Measurements from ENCODE around the gene PTPN5.

DNA sequence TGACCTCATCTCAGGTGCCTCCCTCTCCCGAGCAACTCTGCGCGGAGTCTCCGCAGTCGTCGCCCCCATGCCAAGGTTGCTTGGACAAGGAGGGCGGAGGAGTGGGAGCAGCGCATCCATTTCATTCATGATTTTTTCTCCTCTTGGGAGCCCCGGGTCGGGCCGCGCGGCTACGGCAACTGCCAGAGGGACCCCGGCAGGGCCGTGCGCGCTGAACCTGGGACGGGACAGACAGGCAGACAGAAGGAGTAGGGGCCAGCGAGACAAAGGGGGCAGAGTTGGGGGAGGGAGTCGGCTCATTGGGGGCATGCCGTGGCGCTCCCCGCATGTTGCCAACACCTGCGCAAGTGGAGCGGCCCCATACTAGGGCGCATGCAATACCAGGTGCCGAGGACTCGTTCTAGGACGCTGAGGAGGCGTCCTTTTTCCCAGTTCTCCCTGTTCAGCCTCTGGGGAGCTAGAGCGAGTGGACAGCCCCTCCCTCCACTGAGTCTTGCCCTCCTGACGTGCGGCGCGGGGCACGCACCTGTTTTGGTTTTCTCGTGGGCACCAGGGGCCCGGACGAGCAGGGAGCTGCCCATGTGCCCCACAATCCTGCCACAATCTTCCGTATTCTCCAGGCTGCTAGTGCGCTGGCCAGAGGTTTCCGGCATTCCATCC is 501 bp upstream of the PTPN5 start:
- TF ChIP-seq EZH2 (IDR thresholded peaks at IDR 0.05; ENCODE audit: borderline replicate concordance, low read depth, low read length, severe bottlenecking): no peak
- TF ChIP-seq CTCF (IDR thresholded peaks at IDR 0.05; ENCODE audit: borderline replicate concordance, extremely low read depth, low read length, poor library complexity, severe bottlenecking): no peak

Measured in DND-41 (cell line).